ENCODE data around the gene GTPBP3.

The GTPBP3 gene

DNA sequence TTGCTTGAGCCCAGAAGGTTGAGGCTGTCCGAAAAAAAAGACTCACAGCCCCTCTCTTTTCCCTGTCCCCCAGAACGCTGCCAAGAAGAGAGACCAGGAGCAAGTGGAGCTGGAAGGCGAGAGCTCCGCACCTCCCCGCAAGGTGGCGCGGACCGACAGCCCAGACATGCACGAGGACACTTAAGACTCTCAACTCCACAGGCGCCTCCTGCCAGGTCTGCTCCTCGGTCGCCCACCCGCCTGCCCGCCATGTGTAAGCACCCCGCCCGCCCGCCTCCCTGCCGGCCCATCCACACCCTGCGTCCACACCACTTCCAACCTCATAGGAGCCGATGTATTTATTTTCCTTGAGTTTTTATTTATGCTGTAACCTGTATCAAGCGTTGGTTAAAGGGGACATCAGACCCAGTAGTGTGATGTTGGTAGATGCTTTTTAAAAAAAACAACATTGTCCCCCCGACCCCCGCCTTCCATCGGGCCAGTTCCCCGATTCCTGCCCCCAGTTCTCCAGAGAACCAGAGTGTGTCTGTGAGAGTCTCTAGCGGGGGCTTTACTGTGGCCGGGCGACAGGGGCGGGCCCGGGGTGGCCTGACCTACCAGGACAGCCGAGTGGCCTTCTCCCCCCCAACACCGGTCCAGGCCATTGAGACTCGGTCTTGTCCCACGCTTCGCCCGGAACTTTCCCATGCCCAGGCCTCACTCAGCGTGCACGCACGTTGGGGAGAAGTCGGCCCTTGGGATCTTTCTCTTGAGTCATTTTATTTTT, 17.7 kb upstream of the GTPBP3 start:
- no peak overlapping the region for H3K4me3 ChIP-seq (ENCODE audit: control insufficient read depth, low read depth, low read length)
- no peak for DNase-seq (ENCODE audit: low read depth)
- TF ChIP-seq, protein P1, sequence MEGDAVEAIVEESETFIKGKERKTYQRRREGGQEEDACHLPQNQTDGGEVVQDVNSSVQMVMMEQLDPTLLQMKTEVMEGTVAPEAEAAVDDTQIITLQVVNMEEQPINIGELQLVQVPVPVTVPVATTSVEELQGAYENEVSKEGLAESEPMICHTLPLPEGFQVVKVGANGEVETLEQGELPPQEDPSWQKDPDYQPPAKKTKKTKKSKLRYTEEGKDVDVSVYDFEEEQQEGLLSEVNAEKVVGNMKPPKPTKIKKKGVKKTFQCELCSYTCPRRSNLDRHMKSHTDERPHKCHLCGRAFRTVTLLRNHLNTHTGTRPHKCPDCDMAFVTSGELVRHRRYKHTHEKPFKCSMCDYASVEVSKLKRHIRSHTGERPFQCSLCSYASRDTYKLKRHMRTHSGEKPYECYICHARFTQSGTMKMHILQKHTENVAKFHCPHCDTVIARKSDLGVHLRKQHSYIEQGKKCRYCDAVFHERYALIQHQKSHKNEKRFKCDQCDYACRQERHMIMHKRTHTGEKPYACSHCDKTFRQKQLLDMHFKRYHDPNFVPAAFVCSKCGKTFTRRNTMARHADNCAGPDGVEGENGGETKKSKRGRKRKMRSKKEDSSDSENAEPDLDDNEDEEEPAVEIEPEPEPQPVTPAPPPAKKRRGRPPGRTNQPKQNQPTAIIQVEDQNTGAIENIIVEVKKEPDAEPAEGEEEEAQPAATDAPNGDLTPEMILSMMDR (IDR thresholded peaks at IDR 0.05; ENCODE audit: control insufficient read depth, insufficient read depth, low read depth, low read length, missing control alignments), result no peak

DNA sequence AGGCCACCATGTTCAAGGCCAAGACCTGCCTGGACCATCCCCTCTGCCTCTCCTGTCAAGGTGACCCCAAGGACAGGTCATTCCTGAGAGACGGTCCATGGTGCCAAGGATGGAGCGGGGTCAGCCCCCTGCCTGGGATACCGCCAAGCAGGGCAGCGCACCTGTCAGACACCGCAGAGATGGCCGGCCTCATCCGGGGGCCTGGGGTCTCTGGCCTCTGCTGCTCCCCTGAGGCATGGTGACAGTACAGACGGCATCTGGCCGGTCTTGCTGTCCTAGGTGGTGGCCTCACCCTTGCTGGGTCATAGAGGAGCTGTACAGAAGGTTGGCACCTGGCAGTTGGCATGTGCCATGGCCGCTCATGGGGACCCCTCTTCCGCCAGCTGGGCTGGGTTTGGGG, 16.9 kb upstream of the GTPBP3 start:
- no peak for DNase-seq (ENCODE audit: low read depth)
- no peak overlapping the region for H3K4me3 ChIP-seq (ENCODE audit: control insufficient read depth, low read depth, low read length)
- TF ChIP-seq, protein P1 (IDR thresholded peaks at IDR 0.05; ENCODE audit: control insufficient read depth, insufficient read depth, low read depth, low read length, missing control alignments), result no peak

GRCh38 chr19:17321655-17322489, 15.5 kb upstream of the GTPBP3 start:
- DNase-seq (ENCODE audit: low read depth), result no peak
- no peak overlapping the region for H3K4me3 ChIP-seq (ENCODE audit: control insufficient read depth, low read depth, low read length)
- TF ChIP-seq, protein P1 (IDR thresholded peaks at IDR 0.05; ENCODE audit: control insufficient read depth, insufficient read depth, low read depth, low read length, missing control alignments), result no peak

DNA sequence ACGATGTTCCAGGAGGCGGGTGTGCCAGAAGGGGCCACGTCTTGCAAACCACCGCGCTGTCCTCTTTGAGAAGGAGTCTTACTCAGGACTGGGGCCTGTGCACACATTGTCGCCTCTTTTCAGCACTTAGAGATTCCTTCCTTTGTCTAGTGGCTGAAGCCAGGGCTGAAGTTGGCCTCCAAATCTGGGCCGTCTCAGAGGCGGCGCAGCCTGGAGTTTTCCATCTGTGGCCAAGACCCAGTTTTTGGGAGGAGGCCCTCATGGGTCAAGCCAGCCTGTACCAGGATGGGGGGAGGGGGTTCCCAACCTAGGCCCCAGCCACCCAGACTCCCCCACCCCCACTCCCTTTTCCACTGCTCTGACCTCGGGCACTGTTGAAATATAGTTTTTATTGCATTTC, 14.5 kb upstream of the GTPBP3 start:
- DNase-seq (ENCODE audit: low read depth), result no peak
- TF ChIP-seq, protein P1 (IDR thresholded peaks at IDR 0.05; ENCODE audit: control insufficient read depth, insufficient read depth, low read depth, low read length, missing control alignments), result no peak
- H3K4me3 ChIP-seq (ENCODE audit: control insufficient read depth, low read depth, low read length), result no peak overlapping the region

GRCh38 chr19:17323300-17323963, 13.9 kb upstream of the GTPBP3 start:
- DNase-seq (ENCODE audit: low read depth), result no peak
- TF ChIP-seq, protein P1 (IDR thresholded peaks at IDR 0.05; ENCODE audit: control insufficient read depth, insufficient read depth, low read depth, low read length, missing control alignments), result no peak
- H3K4me3 ChIP-seq (ENCODE audit: control insufficient read depth, low read depth, low read length), result no peak overlapping the region

DNA sequence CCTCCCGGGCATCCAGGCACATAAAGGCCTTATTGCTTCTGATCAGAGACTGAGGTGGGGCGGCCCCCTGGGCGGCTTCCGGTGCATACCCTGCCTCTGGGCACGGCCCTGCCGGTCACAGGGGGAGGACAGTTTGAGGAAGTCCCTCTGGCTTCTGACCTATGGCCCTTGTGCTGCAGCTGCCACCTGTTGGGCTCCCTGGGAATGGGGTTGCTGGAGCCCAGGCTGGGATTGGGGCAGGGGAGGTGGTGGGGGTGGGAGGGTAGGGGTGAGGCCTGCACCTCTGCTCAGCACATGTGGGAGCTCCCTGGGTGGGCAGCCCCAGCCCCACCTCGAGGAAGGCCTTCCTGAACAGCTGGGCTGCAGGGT, 13.4 kb upstream of the GTPBP3 start:
- no peak for DNase-seq (ENCODE audit: low read depth)
- no peak overlapping the region for H3K4me3 ChIP-seq (ENCODE audit: control insufficient read depth, low read depth, low read length)
- TF ChIP-seq, protein P1 (IDR thresholded peaks at IDR 0.05; ENCODE audit: control insufficient read depth, insufficient read depth, low read depth, low read length, missing control alignments), result no peak

Data from AG09309 (cell line).